ENCODE data around the gene CCDC110. TPM values are rescaled to one million over a fixed set of nuclear protein-coding genes. Genes with fewer than 3 reads are reported as not detected.

CCDC110 gene
- total and polyA plus RNA-seq, 2 experiments from 2014 or later, result 3.1 TPM; not detected in 1

DNA sequence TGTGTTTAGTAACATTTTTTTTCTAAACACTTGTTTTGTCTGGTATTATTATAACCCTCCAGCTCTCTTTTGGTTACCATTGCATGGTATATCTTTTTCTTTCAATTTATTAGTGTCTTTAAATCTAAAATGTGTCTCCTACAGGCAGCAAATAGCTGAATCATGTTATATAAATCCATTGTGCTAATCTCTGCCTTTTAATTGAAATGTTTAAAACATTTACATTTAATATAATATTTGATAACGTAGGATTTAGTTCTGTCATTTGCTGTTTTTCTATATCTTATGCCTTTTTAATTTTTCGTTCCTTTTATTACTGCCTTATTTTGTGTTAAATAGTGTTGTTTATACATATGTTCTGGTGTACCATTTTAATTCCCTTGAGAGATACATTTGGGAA, 17.1 kb upstream of the CCDC110 start:
- TF ChIP-seq, protein P1, sequence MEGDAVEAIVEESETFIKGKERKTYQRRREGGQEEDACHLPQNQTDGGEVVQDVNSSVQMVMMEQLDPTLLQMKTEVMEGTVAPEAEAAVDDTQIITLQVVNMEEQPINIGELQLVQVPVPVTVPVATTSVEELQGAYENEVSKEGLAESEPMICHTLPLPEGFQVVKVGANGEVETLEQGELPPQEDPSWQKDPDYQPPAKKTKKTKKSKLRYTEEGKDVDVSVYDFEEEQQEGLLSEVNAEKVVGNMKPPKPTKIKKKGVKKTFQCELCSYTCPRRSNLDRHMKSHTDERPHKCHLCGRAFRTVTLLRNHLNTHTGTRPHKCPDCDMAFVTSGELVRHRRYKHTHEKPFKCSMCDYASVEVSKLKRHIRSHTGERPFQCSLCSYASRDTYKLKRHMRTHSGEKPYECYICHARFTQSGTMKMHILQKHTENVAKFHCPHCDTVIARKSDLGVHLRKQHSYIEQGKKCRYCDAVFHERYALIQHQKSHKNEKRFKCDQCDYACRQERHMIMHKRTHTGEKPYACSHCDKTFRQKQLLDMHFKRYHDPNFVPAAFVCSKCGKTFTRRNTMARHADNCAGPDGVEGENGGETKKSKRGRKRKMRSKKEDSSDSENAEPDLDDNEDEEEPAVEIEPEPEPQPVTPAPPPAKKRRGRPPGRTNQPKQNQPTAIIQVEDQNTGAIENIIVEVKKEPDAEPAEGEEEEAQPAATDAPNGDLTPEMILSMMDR (IDR thresholded peaks at IDR 0.05; ENCODE audit: low read depth, low read length), result no peak
- no peak overlapping the region for H3K27ac ChIP-seq
- H3K36me3 ChIP-seq, result no peaks in the 10 kb centered on the region
- H3K4me1 ChIP-seq (ENCODE audit: low read depth), result no peaks in the 10 kb centered on the region
- DNase-seq (ENCODE audit: low read depth in 1 of 2, low spot score in 1 of 2), result no peak
- no peak overlapping the region for H3K4me3 ChIP-seq
- peaks cover 5% of the 10 kb centered on the region for H3K27me3 ChIP-seq
- H3K9me3 ChIP-seq (ENCODE audit: low read depth), result no peaks in the 10 kb centered on the region

GRCh38 chr4:185481401-185481800, 9.9 kb upstream of the CCDC110 start:
- no peak for DNase-seq (ENCODE audit: low read depth in 1 of 2, low spot score in 1 of 2)
- TF ChIP-seq, protein P1 (IDR thresholded peaks at IDR 0.05; ENCODE audit: low read depth, low read length), result no peak
- no peaks in the 10 kb centered on the region for H3K36me3 ChIP-seq
- no peak overlapping the region for H3K4me3 ChIP-seq
- no peak overlapping the region for H3K27ac ChIP-seq
- H3K4me1 ChIP-seq (ENCODE audit: low read depth), result peaks cover 6% of the 10 kb centered on the region
- no peaks in the 10 kb centered on the region for H3K9me3 ChIP-seq (ENCODE audit: low read depth)
- peaks cover 56% of the 10 kb centered on the region for H3K27me3 ChIP-seq

DNA sequence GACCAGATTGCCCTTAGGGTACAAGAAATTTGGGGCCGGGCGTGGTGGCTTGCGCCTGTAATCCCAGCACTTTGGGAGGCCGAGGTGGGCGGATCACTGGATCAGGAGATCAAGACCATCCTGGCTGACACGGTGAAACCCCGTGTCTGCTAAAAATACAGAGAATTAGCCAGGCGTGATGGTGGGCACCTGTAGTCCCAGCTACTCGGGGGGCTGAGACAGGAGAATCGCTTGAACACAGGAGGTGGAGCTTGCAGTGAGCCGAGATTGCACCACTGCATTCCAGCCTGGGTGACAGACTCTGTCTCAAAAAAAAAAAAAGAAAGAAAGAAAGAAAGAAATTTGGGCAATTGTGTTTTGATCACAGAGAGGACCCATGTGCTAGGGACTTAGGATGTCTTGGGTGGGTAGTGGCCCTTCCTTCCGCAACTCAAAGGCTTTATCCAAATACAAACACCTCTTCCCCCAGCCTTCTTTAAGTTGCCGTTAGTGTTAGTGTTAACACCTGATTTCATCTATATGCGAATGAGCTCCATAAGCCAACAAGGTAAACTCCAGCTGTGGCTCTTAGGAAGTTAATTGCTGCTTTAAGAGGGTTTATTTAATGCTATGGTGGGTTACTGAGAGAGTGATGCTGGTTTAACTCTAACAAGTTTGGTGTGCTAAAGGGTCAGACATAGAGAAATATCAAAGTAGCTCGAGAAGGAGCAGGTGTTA, 8.6 kb upstream of the CCDC110 start:
- Histone ChIP-seq H3K36me3 (no peaks in the 10 kb centered on the region), H3K4me1 (ENCODE audit: low read depth) (peaks cover 6% of the 10 kb centered on the region), H3K4me3 (no peak overlapping the region), H3K27ac (no peak overlapping the region), H3K27me3 (peaks cover 56% of the 10 kb centered on the region), H3K9me3 (ENCODE audit: low read depth) (no peaks in the 10 kb centered on the region)
- DNase-seq (ENCODE audit: low read depth in 1 of 2, low spot score in 1 of 2), result no peak
- TF ChIP-seq, protein P1 (IDR thresholded peaks at IDR 0.05; ENCODE audit: low read depth, low read length), result no peak

- Histone ChIP-seq H3K27me3 (peaks cover 52% of the 10 kb centered on the region), H3K27ac (no peak overlapping the region), H3K9me3 (ENCODE audit: low read depth) (no peaks in the 10 kb centered on the region), H3K36me3 (no peaks in the 10 kb centered on the region), H3K4me3 (no peak overlapping the region), H3K4me1 (ENCODE audit: low read depth) (peaks cover 6% of the 10 kb centered on the region)
- TF ChIP-seq, protein P1 (IDR thresholded peaks at IDR 0.05; ENCODE audit: low read depth, low read length), result no peak
- DNase-seq (ENCODE audit: low read depth in 1 of 2, low spot score in 1 of 2), result no peak
Measured at GRCh38 chr4:185479507-185479971, 8.0 kb upstream of the CCDC110 start.

GRCh38 chr4:185473247-185473646, 1.7 kb upstream of the CCDC110 start:
- DNase-seq (ENCODE audit: low read depth in 1 of 2, low spot score in 1 of 2), result no peak
- Histone ChIP-seq H3K27ac (no peak overlapping the region), H3K27me3 (peaks cover 20% of the 10 kb centered on the region), H3K36me3 (no peaks in the 10 kb centered on the region), H3K9me3 (ENCODE audit: low read depth) (no peaks in the 10 kb centered on the region), H3K4me3 (no peak overlapping the region), H3K4me1 (ENCODE audit: low read depth) (no peaks in the 10 kb centered on the region)
- TF ChIP-seq, protein P1 (IDR thresholded peaks at IDR 0.05; ENCODE audit: low read depth, low read length), result no peak

Measured in cardiac muscle cell (in vitro differentiated cells and primary cell).